ENCODE results near the gene IL16. TPM values are rescaled to one million over a fixed set of nuclear protein-coding genes. Genes with fewer than 3 reads are reported as not detected.

Gene IL16
- total and polyA plus RNA-seq, 2 donors from 2014 or later, result 1.4 to 19.9 TPM

- no peak for TF ChIP-seq CTCF (IDR thresholded peaks at IDR 0.05; ENCODE audit: borderline replicate concordance, extremely low read depth, insufficient read depth)
- no peaks in the 10 kb centered on the region for H3K27me3 ChIP-seq (ENCODE audit: control insufficient read depth, insufficient read depth, low read length)
- H3K4me1 ChIP-seq (ENCODE audit: control insufficient read depth in 2 of 3, insufficient read depth in 2 of 3, low read depth in 1 of 3, low read length in 3 of 3), result no peaks in the 10 kb centered on the region
- H3K9ac ChIP-seq (ENCODE audit: low read length in 3 of 3), result no peak overlapping the region
- DNase-seq, result no peak
- intact Hi-C loops (cut with DNase I), result loop anchor here (10.0 kb wide), 1 partner anchor 112 kb away; no protein-coding TSS in a partner anchor
- no peak overlapping the region for H3K27ac ChIP-seq (ENCODE audit: low read depth in 2 of 2, low read length in 2 of 2)
- no peak overlapping the region for H3K4me3 ChIP-seq (ENCODE audit: low read length in 3 of 3)
- no peak for FAIRE-seq
- H3K36me3 ChIP-seq (ENCODE audit: control insufficient read depth in 2 of 3, insufficient read depth in 3 of 3, low read length in 3 of 3), result no peaks in the 10 kb centered on the region
- no peaks in the 10 kb centered on the region for H3K9me3 ChIP-seq (ENCODE audit: control insufficient read depth in 2 of 3, insufficient read depth in 1 of 3, low read length in 3 of 3)
These were observed 43.9 kb upstream of the IL16 start for GRCh38 chr15:81152799-81153198.

- Histone ChIP-seq H3K27me3 (ENCODE audit: control insufficient read depth, insufficient read depth, low read length) (no peaks in the 10 kb centered on the region), H3K4me3 (ENCODE audit: low read length in 3 of 3) (no peak overlapping the region), H3K9ac (ENCODE audit: low read length in 3 of 3) (no peak overlapping the region), H3K9me3 (ENCODE audit: control insufficient read depth in 2 of 3, insufficient read depth in 1 of 3, low read length in 3 of 3) (no peaks in the 10 kb centered on the region), H3K4me1 (ENCODE audit: control insufficient read depth in 2 of 3, insufficient read depth in 2 of 3, low read depth in 1 of 3, low read length in 3 of 3) (peaks cover 0 to 3% (median 0%) of the 10 kb centered on the region in 3 donors), H3K27ac (ENCODE audit: low read depth in 2 of 2, low read length in 2 of 2) (no peak overlapping the region), H3K36me3 (ENCODE audit: control insufficient read depth in 2 of 3, insufficient read depth in 3 of 3, low read length in 3 of 3) (no peaks in the 10 kb centered on the region)
- DNase-seq, result peak in 2 of 5 donors; percentile 14 to 41
- intact Hi-C loops (cut with DNase I), result loop anchor here (10.0 kb wide), 1 partner anchor 109 kb away; no protein-coding TSS in a partner anchor
- TF ChIP-seq CTCF (IDR thresholded peaks at IDR 0.05; ENCODE audit: borderline replicate concordance, extremely low read depth, insufficient read depth), result peak; percentile 57
- FAIRE-seq, result no peak
These were observed 41.1 kb upstream of the IL16 start for GRCh38 chr15:81155375-81156218.

GRCh38 chr15:81156324-81156723, 40.4 kb upstream of the IL16 start:
- Histone ChIP-seq H3K4me3 (ENCODE audit: low read length in 3 of 3) (no peak overlapping the region), H3K36me3 (ENCODE audit: control insufficient read depth in 2 of 3, insufficient read depth in 3 of 3, low read length in 3 of 3) (no peaks in the 10 kb centered on the region), H3K9me3 (ENCODE audit: control insufficient read depth in 2 of 3, insufficient read depth in 1 of 3, low read length in 3 of 3) (no peaks in the 10 kb centered on the region), H3K4me1 (ENCODE audit: control insufficient read depth in 2 of 3, insufficient read depth in 2 of 3, low read depth in 1 of 3, low read length in 3 of 3) (peaks cover 0 to 7% (median 0%) of the 10 kb centered on the region in 3 donors), H3K27ac (ENCODE audit: low read depth in 2 of 2, low read length in 2 of 2) (no peak overlapping the region), H3K9ac (ENCODE audit: low read length in 3 of 3) (no peak overlapping the region), H3K27me3 (ENCODE audit: control insufficient read depth, insufficient read depth, low read length) (no peaks in the 10 kb centered on the region)
- no peak for TF ChIP-seq CTCF (IDR thresholded peaks at IDR 0.05; ENCODE audit: borderline replicate concordance, extremely low read depth, insufficient read depth)
- FAIRE-seq, result no peak
- no peak for DNase-seq
- intact Hi-C loops (cut with DNase I), result loop anchor here (10.0 kb wide), 1 partner anchor 108 kb away; no protein-coding TSS in a partner anchor
